MM.1S (cell line): Measurements from ENCODE around the gene CLTC.

Experiments used
- EZH2 ChIP-seq: fragments of 300-600 bp; sonication (generic); optimal IDR thresholded peaks from 2 replicates; pipeline ENCODE3; 2017; ENCODE audit warnings: low read depth, mild to moderate bottlenecking, antibody characterized with exemption, low read length, mixed read lengths
- EZH2phosphoT487 ChIP-seq: fragments of 300-600 bp; sonication (generic); IDR thresholded peaks from 2 replicates; pipeline ENCODE4 v1.6.1; 2018; ENCODE audit warnings: antibody characterized with exemption, low read length
- TF ChIP-seq, protein P1 (sequence below): fragments of 300-600 bp; sonication (generic); IDR thresholded peaks from 2 replicates; pipeline ENCODE4 v1.5.1; 2016; ENCODE audit warnings: antibody characterized with exemption, low read length, mixed read lengths

DNA sequence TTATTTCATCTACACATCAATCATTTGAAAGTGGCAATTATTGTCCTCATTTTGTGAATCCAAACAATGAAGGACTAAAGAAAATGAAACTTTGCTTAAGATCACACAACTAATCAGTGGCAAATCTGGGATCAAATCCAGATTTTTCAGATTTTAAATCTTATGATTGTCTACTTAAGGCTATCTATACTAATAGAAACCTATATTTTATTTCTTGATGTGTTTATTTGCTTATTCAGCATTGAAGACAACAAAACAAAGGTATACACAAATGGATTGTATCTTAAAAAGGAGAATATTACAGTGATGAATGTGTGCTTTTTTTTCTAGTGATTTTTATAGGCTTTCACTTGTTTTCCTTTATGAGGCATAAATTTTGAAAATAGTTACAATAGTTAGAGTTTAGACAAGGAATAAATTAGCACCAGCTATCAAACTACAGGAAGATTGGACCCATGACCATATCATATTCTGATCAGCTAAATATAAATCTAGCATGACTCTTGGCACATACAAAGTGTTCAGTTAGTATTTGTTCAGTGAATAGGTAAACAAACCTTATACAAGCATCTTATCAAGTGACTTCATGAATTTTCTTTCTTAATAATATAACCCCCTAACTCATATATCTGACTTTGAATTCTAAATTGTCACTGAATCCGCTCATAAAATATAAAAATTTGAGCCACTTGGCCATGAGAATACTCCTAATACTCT, 108.3 kb downstream of the CLTC start:
- TF ChIP-seq, protein P1, sequence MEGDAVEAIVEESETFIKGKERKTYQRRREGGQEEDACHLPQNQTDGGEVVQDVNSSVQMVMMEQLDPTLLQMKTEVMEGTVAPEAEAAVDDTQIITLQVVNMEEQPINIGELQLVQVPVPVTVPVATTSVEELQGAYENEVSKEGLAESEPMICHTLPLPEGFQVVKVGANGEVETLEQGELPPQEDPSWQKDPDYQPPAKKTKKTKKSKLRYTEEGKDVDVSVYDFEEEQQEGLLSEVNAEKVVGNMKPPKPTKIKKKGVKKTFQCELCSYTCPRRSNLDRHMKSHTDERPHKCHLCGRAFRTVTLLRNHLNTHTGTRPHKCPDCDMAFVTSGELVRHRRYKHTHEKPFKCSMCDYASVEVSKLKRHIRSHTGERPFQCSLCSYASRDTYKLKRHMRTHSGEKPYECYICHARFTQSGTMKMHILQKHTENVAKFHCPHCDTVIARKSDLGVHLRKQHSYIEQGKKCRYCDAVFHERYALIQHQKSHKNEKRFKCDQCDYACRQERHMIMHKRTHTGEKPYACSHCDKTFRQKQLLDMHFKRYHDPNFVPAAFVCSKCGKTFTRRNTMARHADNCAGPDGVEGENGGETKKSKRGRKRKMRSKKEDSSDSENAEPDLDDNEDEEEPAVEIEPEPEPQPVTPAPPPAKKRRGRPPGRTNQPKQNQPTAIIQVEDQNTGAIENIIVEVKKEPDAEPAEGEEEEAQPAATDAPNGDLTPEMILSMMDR: no peak
- TF ChIP-seq EZH2phosphoT487: no peak
- TF ChIP-seq EZH2: no peak
